ENCODE data around the gene C17orf113.

The C17orf113 gene

DNA sequence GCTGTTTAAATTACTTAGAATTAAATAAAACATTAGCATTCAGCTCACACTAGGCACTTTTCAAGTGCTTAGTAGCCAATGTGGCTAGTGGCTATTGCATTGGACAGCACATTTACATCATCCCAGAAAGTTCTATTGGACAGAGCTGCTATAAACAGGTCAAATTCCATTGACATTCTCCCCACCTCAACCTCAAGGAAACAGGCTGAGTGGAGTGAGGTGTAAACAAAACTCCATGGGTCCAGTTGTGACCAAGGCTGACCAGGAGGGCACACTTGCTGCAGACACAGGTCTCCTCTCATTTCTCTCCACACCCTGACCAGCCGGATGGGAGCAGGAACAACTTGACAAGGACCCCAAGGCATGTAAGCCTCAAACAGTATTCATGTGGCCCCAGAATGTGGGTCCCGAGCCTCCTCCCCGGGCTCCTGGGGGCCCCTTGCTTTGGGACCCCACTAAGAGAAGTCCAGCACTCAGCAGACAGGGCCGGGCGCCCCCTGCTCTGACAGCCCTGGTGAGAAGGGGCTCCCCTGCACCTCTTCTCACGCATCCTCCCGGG lies 488 bp downstream of the C17orf113 start:
- TF ChIP-seq CTCF (conservative IDR thresholded peaks at IDR 0.05) = no peak

GRCh38 chr17:42047343-42047742 lies 3.1 kb downstream of the C17orf113 start:
- no peak overlapping the region for H3K27ac ChIP-seq
- TF ChIP-seq CTCF (conservative IDR thresholded peaks at IDR 0.05) = no peak

More for the DNA sequence above, 488 bp downstream of the C17orf113 start:
- peak overlapping the region; percentile 62; the same call in 1 of the 2 replicates for H3K27ac ChIP-seq

GRCh38 chr17:42045719-42046118 lies 4.7 kb downstream of the C17orf113 start:
- TF ChIP-seq CTCF (conservative IDR thresholded peaks at IDR 0.05) = no peak
- H3K27ac ChIP-seq = no peak overlapping the region

DNA sequence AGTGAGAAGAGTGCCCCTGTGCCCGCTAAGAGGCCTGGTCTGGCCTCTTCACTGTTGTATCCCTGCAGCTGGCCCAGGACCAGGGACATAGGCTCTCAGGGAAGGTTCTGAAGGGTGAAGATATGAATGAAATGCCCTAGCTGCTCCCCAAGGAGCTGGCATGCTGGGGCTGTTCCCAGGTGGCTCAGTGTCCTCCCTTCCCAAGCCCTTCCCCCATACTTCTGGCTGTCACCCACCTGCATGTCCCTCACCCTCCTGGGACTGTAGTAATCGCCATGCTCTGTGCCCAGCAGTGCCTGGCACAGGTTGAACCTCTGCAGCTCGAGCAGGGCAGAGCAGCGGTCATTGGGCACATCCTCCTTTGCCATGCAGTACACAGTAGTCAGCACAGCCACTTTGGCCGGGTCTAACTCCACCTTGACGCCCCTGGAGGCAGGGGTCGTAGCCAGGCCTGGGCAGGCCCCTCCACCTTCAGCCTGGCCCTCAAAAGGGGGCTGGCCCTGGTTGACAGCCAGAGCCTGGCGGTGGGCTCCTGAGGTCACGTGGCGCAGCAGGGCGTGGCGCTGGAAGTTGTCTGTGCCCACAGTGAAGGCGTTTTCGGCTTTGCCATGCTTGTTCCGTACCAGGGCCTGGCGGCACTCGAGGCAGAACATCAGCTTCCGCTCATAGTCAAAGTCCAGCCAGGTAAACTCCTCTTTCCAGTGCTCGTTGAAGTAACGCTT lies 7.6 kb downstream of the C17orf113 start:
- no peak for TF ChIP-seq CTCF (conservative IDR thresholded peaks at IDR 0.05)

GRCh38 chr17:42041619-42042018 lies 8.8 kb downstream of the C17orf113 start:
- no peak overlapping the region for H3K27ac ChIP-seq
- no peak for TF ChIP-seq CTCF (conservative IDR thresholded peaks at IDR 0.05)

More for the DNA sequence above, 7.6 kb downstream of the C17orf113 start:
- no peak overlapping the region for H3K27ac ChIP-seq

DNA sequence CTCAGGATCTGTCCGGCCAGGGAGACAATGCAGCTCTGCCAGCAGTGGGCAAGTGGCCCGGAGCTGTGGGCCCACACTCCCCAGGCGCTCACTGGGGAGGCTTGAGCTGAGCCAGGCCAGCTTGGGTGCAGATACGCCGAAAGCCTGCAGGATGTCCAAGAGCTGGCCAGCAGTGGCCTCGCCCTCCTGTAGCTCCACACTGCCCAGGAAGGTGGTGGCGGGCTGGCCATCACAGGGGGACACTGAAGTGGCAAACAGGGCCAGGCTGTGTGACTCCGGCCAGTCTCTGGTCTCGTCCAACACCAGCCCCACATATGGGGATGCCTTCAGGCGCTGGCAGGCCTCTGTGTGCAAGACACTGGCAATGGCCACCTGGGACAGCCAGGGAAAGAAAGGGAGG lies 9.6 kb downstream of the C17orf113 start:
- no peak for TF ChIP-seq CTCF (conservative IDR thresholded peaks at IDR 0.05)

GRCh38 chr17:42039794-42040763 lies 10.3 kb downstream of the C17orf113 start:
- no peak overlapping the region for H3K27ac ChIP-seq
- TF ChIP-seq CTCF (conservative IDR thresholded peaks at IDR 0.05) = no peak

More for the DNA sequence above, 9.6 kb downstream of the C17orf113 start:
- H3K27ac ChIP-seq = no peak overlapping the region
